Dendritic cell treated with granulocyte-macrophage colony-stimulating factor and Interleukin-4, amounts not matched to agents 40 ng/mL and 50 ng/mL, for 4 days (primary cell): ENCODE results near the gene RIN3.

ENCODE experiments used
- H3K27ac Mint-ChIP-seq: one replicate; pipeline ENCODE4 v1.8.0; 2022; ENCODE audit warnings: mild to moderate bottlenecking, mixed read lengths
- H3K27me3 Mint-ChIP-seq: one replicate; pipeline ENCODE4 v1.8.0; 2022; ENCODE audit warnings: mild to moderate bottlenecking, mixed read lengths
- H3K36me3 Mint-ChIP-seq: one replicate; pipeline ENCODE4 v1.8.0; 2022; ENCODE audit warnings: low read depth, mixed read lengths
- H3K4me1 Mint-ChIP-seq: one replicate; pipeline ENCODE4 v1.8.0; 2022; ENCODE audit warnings: low read depth, mixed read lengths
- H3K4me3 Mint-ChIP-seq: one replicate; pipeline ENCODE4 v1.8.0; 2022; ENCODE audit warnings: mild to moderate bottlenecking, moderate library complexity, mixed read lengths
- H3K9me3 Mint-ChIP-seq: one replicate; pipeline ENCODE4 v1.8.0; 2022; ENCODE audit warnings: mixed read lengths
- intact Hi-C: fragments of 100-400 bp; cut with micrococcal nuclease; formaldehyde crosslinking; loops from one replicate; pipeline ENCODE4 v1.15.0; 2022

Gene RIN3

GRCh38 chr14:92475451-92476187 lies 38.0 kb upstream of the RIN3 start:
- intact Hi-C loops, result no loop called here
- H3K9me3 Mint-ChIP-seq, result no peaks in the 10 kb centered on the region

GRCh38 chr14:92480856-92481255 lies 32.7 kb upstream of the RIN3 start:
- Mint-ChIP-seq H3K27ac (no peak overlapping the region), H3K36me3 (peaks cover 43% of the 10 kb centered on the region), H3K4me3 (no peak overlapping the region), H3K4me1 (peaks cover 54% of the 10 kb centered on the region), H3K9me3 (no peaks in the 10 kb centered on the region), H3K27me3 (no peaks in the 10 kb centered on the region)
- intact Hi-C loops, result no loop called here

More at GRCh38 chr14:92475451-92476187, 38.0 kb upstream of the RIN3 start:
- Mint-ChIP-seq H3K27ac (peak overlapping the region; percentile 67), H3K36me3 (peaks cover 14% of the 10 kb centered on the region), H3K4me1 (peaks cover 59% of the 10 kb centered on the region), H3K4me3 (peak overlapping the region; percentile 35), H3K27me3 (no peaks in the 10 kb centered on the region)

- Mint-ChIP-seq H3K27me3 (no peaks in the 10 kb centered on the region), H3K36me3 (peaks cover 48% of the 10 kb centered on the region), H3K9me3 (no peaks in the 10 kb centered on the region), H3K27ac (peak overlapping the region; percentile 48), H3K4me1 (peaks cover 54% of the 10 kb centered on the region), H3K4me3 (no peak overlapping the region)
- intact Hi-C loops, result no loop called here
Observed at GRCh38 chr14:92481386-92481785, 32.2 kb upstream of the RIN3 start.

- H3K4me1 Mint-ChIP-seq, result peaks cover 60% of the 10 kb centered on the region
- no peaks in the 10 kb centered on the region for H3K9me3 Mint-ChIP-seq
- H3K27ac Mint-ChIP-seq, result peak overlapping the region; percentile 48
- no peak overlapping the region for H3K4me3 Mint-ChIP-seq
- H3K36me3 Mint-ChIP-seq, result peaks cover 54% of the 10 kb centered on the region
- no peaks in the 10 kb centered on the region for H3K27me3 Mint-ChIP-seq
- intact Hi-C loops, result no loop called here
Observed at GRCh38 chr14:92481811-92482555, 31.6 kb upstream of the RIN3 start.

GRCh38 chr14:92482621-92483319 lies 30.8 kb upstream of the RIN3 start:
- H3K27ac Mint-ChIP-seq, result peak overlapping the region; percentile 48
- H3K9me3 Mint-ChIP-seq, result no peaks in the 10 kb centered on the region
- peaks cover 68% of the 10 kb centered on the region for H3K4me1 Mint-ChIP-seq
- intact Hi-C loops, result no loop called here
- peaks cover 51% of the 10 kb centered on the region for H3K36me3 Mint-ChIP-seq
- H3K4me3 Mint-ChIP-seq, result no peak overlapping the region
- H3K27me3 Mint-ChIP-seq, result no peaks in the 10 kb centered on the region

GRCh38 chr14:92484132-92484823 lies 29.3 kb upstream of the RIN3 start:
- Mint-ChIP-seq H3K4me1 (peaks cover 83% of the 10 kb centered on the region), H3K4me3 (no peak overlapping the region), H3K36me3 (peaks cover 45% of the 10 kb centered on the region), H3K9me3 (no peaks in the 10 kb centered on the region), H3K27ac (no peak overlapping the region), H3K27me3 (no peaks in the 10 kb centered on the region)
- intact Hi-C loops, result no loop called here

GRCh38 chr14:92486881-92487280 lies 26.7 kb upstream of the RIN3 start:
- Mint-ChIP-seq H3K27me3 (no peaks in the 10 kb centered on the region), H3K4me3 (no peak overlapping the region), H3K4me1 (peaks cover 86% of the 10 kb centered on the region), H3K9me3 (no peaks in the 10 kb centered on the region), H3K27ac (peak overlapping the region; percentile 75), H3K36me3 (peaks cover 61% of the 10 kb centered on the region)
- intact Hi-C loops, result no loop called here

- H3K36me3 Mint-ChIP-seq, result peaks cover 67% of the 10 kb centered on the region
- peak overlapping the region; percentile 27 for H3K4me3 Mint-ChIP-seq
- no peaks in the 10 kb centered on the region for H3K27me3 Mint-ChIP-seq
- H3K9me3 Mint-ChIP-seq, result no peaks in the 10 kb centered on the region
- H3K27ac Mint-ChIP-seq, result peak overlapping the region; percentile 75
- intact Hi-C loops, result no loop called here
- H3K4me1 Mint-ChIP-seq, result peaks cover 86% of the 10 kb centered on the region
Observed at GRCh38 chr14:92487513-92488133, 26.0 kb upstream of the RIN3 start.

- Mint-ChIP-seq H3K4me1 (peaks cover 91% of the 10 kb centered on the region), H3K36me3 (peaks cover 68% of the 10 kb centered on the region), H3K9me3 (no peaks in the 10 kb centered on the region)
Observed at GRCh38 chr14:92489394-92490238, 24.0 kb upstream of the RIN3 start.

GRCh38 chr14:92490239-92490959 lies 23.2 kb upstream of the RIN3 start:
- intact Hi-C loops, result no loop called here
- Mint-ChIP-seq H3K27ac (peak overlapping the region; percentile 75), H3K9me3 (no peaks in the 10 kb centered on the region)

More at GRCh38 chr14:92489394-92490238, 24.0 kb upstream of the RIN3 start:
- Mint-ChIP-seq H3K27ac (peak overlapping the region; percentile 75), H3K27me3 (no peaks in the 10 kb centered on the region), H3K4me3 (no peak overlapping the region)
- intact Hi-C loops, result no loop called here

GRCh38 chr14:92491782-92492181 lies 21.8 kb upstream of the RIN3 start:
- Mint-ChIP-seq H3K36me3 (peaks cover 50% of the 10 kb centered on the region), H3K4me1 (peaks cover 92% of the 10 kb centered on the region), H3K27ac (peak overlapping the region; percentile 93), H3K4me3 (no peak overlapping the region), H3K9me3 (no peaks in the 10 kb centered on the region), H3K27me3 (no peaks in the 10 kb centered on the region)
- intact Hi-C loops, result no loop called here

More at GRCh38 chr14:92490239-92490959, 23.2 kb upstream of the RIN3 start:
- H3K36me3 Mint-ChIP-seq, result peaks cover 61% of the 10 kb centered on the region
- H3K4me1 Mint-ChIP-seq, result peaks cover 92% of the 10 kb centered on the region
- no peak overlapping the region for H3K4me3 Mint-ChIP-seq
- no peaks in the 10 kb centered on the region for H3K27me3 Mint-ChIP-seq

GRCh38 chr14:92492258-92492657 lies 21.3 kb upstream of the RIN3 start:
- Mint-ChIP-seq H3K4me3 (no peak overlapping the region), H3K9me3 (no peaks in the 10 kb centered on the region), H3K36me3 (peaks cover 45% of the 10 kb centered on the region), H3K27me3 (no peaks in the 10 kb centered on the region), H3K27ac (peak overlapping the region; percentile 93), H3K4me1 (peaks cover 92% of the 10 kb centered on the region)
- intact Hi-C loops, result no loop called here
